Measurements from ENCODE around the gene PTPN14.

DNA sequence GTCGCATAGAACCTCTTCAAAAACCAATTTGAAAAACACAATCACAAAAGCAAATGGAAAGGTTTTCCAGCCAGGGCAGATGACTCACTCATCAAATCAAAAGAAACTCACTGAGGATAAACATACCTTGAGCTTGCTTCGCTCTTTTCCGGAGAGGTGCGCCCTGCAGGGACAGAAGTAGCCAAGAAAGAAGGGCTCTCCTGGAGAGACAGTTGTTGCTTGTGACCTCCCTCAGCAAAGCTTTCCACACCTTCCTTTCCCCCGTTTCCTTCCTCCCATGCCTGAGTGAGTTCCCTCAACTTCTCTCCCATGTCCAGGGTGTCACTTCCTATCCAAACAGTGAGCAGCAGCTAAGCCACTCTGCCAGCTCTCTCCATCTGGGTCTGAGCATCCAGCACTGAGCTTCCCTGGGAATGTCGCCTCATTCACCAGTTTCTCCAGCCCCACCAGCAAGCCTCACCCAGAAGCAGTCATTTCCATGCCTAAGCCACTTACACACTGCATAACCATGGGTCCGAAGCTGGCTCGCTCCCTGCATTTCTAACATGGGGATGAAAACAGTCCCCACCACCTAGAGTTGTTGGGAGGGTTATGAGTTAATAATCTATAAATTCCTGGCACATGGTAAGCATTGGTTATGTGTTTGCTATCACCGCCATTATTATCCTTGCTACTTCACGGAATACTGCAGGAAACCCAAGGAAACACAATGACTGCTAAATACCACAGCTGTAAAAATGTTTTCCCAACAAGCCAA is 75.0 kb downstream of the PTPN14 start:
- TF ChIP-seq POLR2AphosphoS5 (IDR thresholded peaks at IDR 0.05; ENCODE audit: low read depth): no peak
- TF ChIP-seq, protein P1, sequence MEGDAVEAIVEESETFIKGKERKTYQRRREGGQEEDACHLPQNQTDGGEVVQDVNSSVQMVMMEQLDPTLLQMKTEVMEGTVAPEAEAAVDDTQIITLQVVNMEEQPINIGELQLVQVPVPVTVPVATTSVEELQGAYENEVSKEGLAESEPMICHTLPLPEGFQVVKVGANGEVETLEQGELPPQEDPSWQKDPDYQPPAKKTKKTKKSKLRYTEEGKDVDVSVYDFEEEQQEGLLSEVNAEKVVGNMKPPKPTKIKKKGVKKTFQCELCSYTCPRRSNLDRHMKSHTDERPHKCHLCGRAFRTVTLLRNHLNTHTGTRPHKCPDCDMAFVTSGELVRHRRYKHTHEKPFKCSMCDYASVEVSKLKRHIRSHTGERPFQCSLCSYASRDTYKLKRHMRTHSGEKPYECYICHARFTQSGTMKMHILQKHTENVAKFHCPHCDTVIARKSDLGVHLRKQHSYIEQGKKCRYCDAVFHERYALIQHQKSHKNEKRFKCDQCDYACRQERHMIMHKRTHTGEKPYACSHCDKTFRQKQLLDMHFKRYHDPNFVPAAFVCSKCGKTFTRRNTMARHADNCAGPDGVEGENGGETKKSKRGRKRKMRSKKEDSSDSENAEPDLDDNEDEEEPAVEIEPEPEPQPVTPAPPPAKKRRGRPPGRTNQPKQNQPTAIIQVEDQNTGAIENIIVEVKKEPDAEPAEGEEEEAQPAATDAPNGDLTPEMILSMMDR (IDR thresholded peaks at IDR 0.05; ENCODE audit: insufficient read depth, low read length): no peak
- no peak for TF ChIP-seq SPI1 (IDR thresholded peaks at IDR 0.05; ENCODE audit: borderline replicate concordance, low read depth)
- TF ChIP-seq GABPA (IDR thresholded peaks at IDR 0.05; ENCODE audit: low read depth): no peak
